Activated CD8-positive, alpha-beta memory T cell treated with anti-CD3 and anti-CD28 coated beads, Interleukin-2, amount 50 U/mL, for 1 hour (primary cell): Measurements from ENCODE around the gene EXOC6B.

Experiments used
- DNase-seq: peaks from one replicate; pipeline ENCODE4 v3.0.0-alpha.2; 2020; ENCODE audit errors: extremely low read depth

Gene EXOC6B

GRCh38 chr2:72828840-72829507 lies 3.1 kb upstream of the EXOC6B start:
- DNase-seq: no peak

GRCh38 chr2:72827966-72828646 lies 2.3 kb upstream of the EXOC6B start:
- DNase-seq: no peak

GRCh38 chr2:72827487-72827886 lies 1.7 kb upstream of the EXOC6B start:
- DNase-seq: no peak

GRCh38 chr2:72826156-72826477 lies 284 bp upstream of the EXOC6B start:
- no peak for DNase-seq

- DNase-seq: no peak
Measured at GRCh38 chr2:72824224-72824842, 1.5 kb downstream of the EXOC6B start.

- DNase-seq: no peak
Measured at GRCh38 chr2:72822794-72823193, 3.0 kb downstream of the EXOC6B start.

- DNase-seq: no peak
Measured at GRCh38 chr2:72821983-72822382, 3.9 kb downstream of the EXOC6B start.

- no peak for DNase-seq
Measured at GRCh38 chr2:72821118-72821517, 4.7 kb downstream of the EXOC6B start.

GRCh38 chr2:72819501-72819900 lies 6.3 kb downstream of the EXOC6B start:
- DNase-seq: no peak

- DNase-seq: no peak
Measured at GRCh38 chr2:72815655-72816278, 10.1 kb downstream of the EXOC6B start.

- DNase-seq: no peak
Measured at GRCh38 chr2:72813841-72814240, 12.0 kb downstream of the EXOC6B start.

GRCh38 chr2:72810165-72810564 lies 15.7 kb downstream of the EXOC6B start:
- no peak for DNase-seq

- no peak for DNase-seq
Measured at GRCh38 chr2:72809095-72809494, 16.7 kb downstream of the EXOC6B start.

GRCh38 chr2:72806280-72806945 lies 19.4 kb downstream of the EXOC6B start:
- DNase-seq: no peak

GRCh38 chr2:72803626-72804320 lies 22.1 kb downstream of the EXOC6B start:
- DNase-seq: no peak

- no peak for DNase-seq
Measured at GRCh38 chr2:72803151-72803550, 22.7 kb downstream of the EXOC6B start.

- DNase-seq: no peak
Measured at GRCh38 chr2:72800492-72800891, 25.3 kb downstream of the EXOC6B start.

GRCh38 chr2:72797740-72798139 lies 28.1 kb downstream of the EXOC6B start:
- no peak for DNase-seq

- no peak for DNase-seq
Measured at GRCh38 chr2:72796766-72797165, 29.1 kb downstream of the EXOC6B start.

GRCh38 chr2:72794572-72794971 lies 31.3 kb downstream of the EXOC6B start:
- no peak for DNase-seq

GRCh38 chr2:72793798-72794440 lies 31.9 kb downstream of the EXOC6B start:
- DNase-seq: no peak
